HEK293 (cell line): ENCODE results near the gene MSMP.

Experiments
- CTCF ChIA-PET: fragments of 350-600 bp; formaldehyde crosslinking; extraction: SDS; loops from one replicate; lab custom pipeline; 2021; ENCODE audit warnings: antibody characterized with exemption; lab: Yijun Ruan, JAX
- POLR2A ChIA-PET: fragments of 300-600 bp; formaldehyde crosslinking; extraction: SDS; loops from one replicate; lab custom pipeline; 2020; ENCODE audit warnings: antibody characterized with exemption, inconsistent platforms; lab: Yijun Ruan, JAX
- H3K27ac ChIP-seq: fragments of 200-500 bp; sonication (Bioruptor generic); 2 replicates; pipeline ENCODE4 v1.5.1; 2014; ENCODE audit warnings: low read depth, low read length, control low read depth, inconsistent platforms; ENCODE audit errors: extremely low read depth
- H3K36me3 ChIP-seq, 2 experiments: fragments of 200-500 bp in 1 of 2; sonication (Bioruptor generic) in 1 of 2; 1 replicate in 1 of 2; 2 replicates in 1 of 2; pipeline ENCODE4 v1.5.1; 2014 to 2017; ENCODE audit warnings: inconsistent platforms in 2 of 2, low read length in 2 of 2; ENCODE audit not compliant: control insufficient read depth in 2 of 2, insufficient read depth in 1 of 2
- H3K4me1 ChIP-seq: fragments of 200-500 bp; sonication (Bioruptor generic); 2 replicates; pipeline ENCODE4 v1.5.1; 2014; ENCODE audit warnings: mild to moderate bottlenecking, low read length, inconsistent platforms; ENCODE audit not compliant: control insufficient read depth, insufficient read depth
- H3K4me3 ChIP-seq: 2 replicates; pipeline ENCODE4 v1.5.1; 2011; ENCODE audit warnings: low read depth, mild to moderate bottlenecking, control low read depth, low read length, moderate library complexity
- H3K9me3 ChIP-seq: fragments of 200-500 bp; sonication (Bioruptor generic); 2 replicates; pipeline ENCODE4 v1.5.1; 2014; ENCODE audit warnings: low read depth, low read length, inconsistent platforms; ENCODE audit not compliant: control insufficient read depth, insufficient read depth
- EGR2 ChIP-seq: fragments of 450-650 bp; formaldehyde crosslinking; IDR thresholded peaks from 2 replicates; pipeline ENCODE4 v1.5.1; 2016; ENCODE audit warnings: low read depth, missing biosample characterization, missing genetic modification characterization
- GLIS2 ChIP-seq: fragments of 450-650 bp; formaldehyde crosslinking; IDR thresholded peaks from 2 replicates; pipeline ENCODE4 v1.5.1; 2016; ENCODE audit warnings: missing biosample characterization, missing genetic modification characterization
- IKZF3 ChIP-seq: fragments of 450-650 bp; IDR thresholded peaks from 2 replicates; pipeline ENCODE4 v1.5.0; 2018; ENCODE audit warnings: missing biosample characterization, mild to moderate bottlenecking, missing genetic modification characterization, moderate library complexity
- MEIS1 ChIP-seq: sonication (generic); formaldehyde crosslinking; IDR thresholded peaks from 2 replicates; pipeline ENCODE4 v1.8.1; 2022; ENCODE audit warnings: missing genetic modification reagents, mild to moderate bottlenecking, borderline replicate concordance
- MZF1 ChIP-seq: fragments of 450-650 bp; formaldehyde crosslinking; IDR thresholded peaks from 2 replicates; pipeline ENCODE4 v1.5.1; 2017; ENCODE audit warnings: missing biosample characterization, missing genetic modification characterization, borderline replicate concordance
- SP2 ChIP-seq: fragments of 450-650 bp; formaldehyde crosslinking; IDR thresholded peaks from 2 replicates; pipeline ENCODE4 v1.5.1; 2016; ENCODE audit warnings: missing biosample characterization, missing genetic modification characterization
- TRIM28 ChIP-seq: IDR thresholded peaks from 2 replicates; pipeline ENCODE4 v1.6.1; 2011; ENCODE audit warnings: low read length, control low read depth, borderline replicate concordance
- ZNF10 ChIP-seq: fragments of 450-650 bp; formaldehyde crosslinking; IDR thresholded peaks from 2 replicates; pipeline ENCODE4 v1.5.1; 2017; ENCODE audit warnings: missing biosample characterization, missing genetic modification characterization
- ZNF132 ChIP-seq: fragments of 450-650 bp; formaldehyde crosslinking; IDR thresholded peaks from 2 replicates; pipeline ENCODE4 v1.5.1; 2017; ENCODE audit warnings: missing biosample characterization, missing genetic modification characterization, borderline replicate concordance
- ZNF175 ChIP-seq: fragments of 450-650 bp; formaldehyde crosslinking; IDR thresholded peaks from 2 replicates; pipeline ENCODE4 v1.5.1; 2016; ENCODE audit warnings: missing biosample characterization, missing genetic modification characterization
- ZNF184 ChIP-seq: fragments of 450-650 bp; IDR thresholded peaks from 2 replicates; pipeline ENCODE4 v1.5.1; 2018; ENCODE audit warnings: missing biosample characterization, mild to moderate bottlenecking, missing genetic modification characterization
- ZNF292 ChIP-seq: fragments of 450-650 bp; formaldehyde crosslinking; IDR thresholded peaks from 2 replicates; pipeline ENCODE4 v1.5.1; 2016; ENCODE audit warnings: low read depth, missing biosample characterization, missing genetic modification characterization, borderline replicate concordance
- ZNF335 ChIP-seq: fragments of 450-650 bp; formaldehyde crosslinking; conservative IDR thresholded peaks from 2 replicates; pipeline ENCODE4 v1.5.1; 2016; ENCODE audit warnings: missing biosample characterization, missing genetic modification characterization
- ZNF341 ChIP-seq: fragments of 450-650 bp; formaldehyde crosslinking; IDR thresholded peaks from 2 replicates; pipeline ENCODE4; 2016; ENCODE audit warnings: low read depth, missing biosample characterization, missing genetic modification characterization
- ZNF549 ChIP-seq: fragments of 450-650 bp; IDR thresholded peaks from 2 replicates; pipeline ENCODE4 v1.5.1; 2018; ENCODE audit warnings: missing biosample characterization, missing genetic modification characterization, mild to moderate bottlenecking, inconsistent platforms, moderate library complexity
- ZNF555 ChIP-seq: fragments of 450-650 bp; formaldehyde crosslinking; conservative IDR thresholded peaks from 2 replicates; pipeline ENCODE4 v1.5.1; 2017; ENCODE audit warnings: missing biosample characterization, mild to moderate bottlenecking, missing genetic modification characterization, inconsistent platforms
- ZNF639 ChIP-seq: fragments of 450-650 bp; formaldehyde crosslinking; IDR thresholded peaks from 2 replicates; pipeline ENCODE4 v1.5.1; 2016; ENCODE audit warnings: missing biosample characterization, missing genetic modification characterization
- ZNF658 ChIP-seq: fragments of 450-650 bp; formaldehyde crosslinking; IDR thresholded peaks from 2 replicates; pipeline ENCODE4; 2016; ENCODE audit warnings: missing biosample characterization, missing genetic modification characterization
- ZNF777 ChIP-seq: fragments of 450-650 bp; formaldehyde crosslinking; IDR thresholded peaks from 2 replicates; pipeline ENCODE4 v1.5.1; 2017; ENCODE audit warnings: missing biosample characterization, missing genetic modification characterization, borderline replicate concordance
- ZNF791 ChIP-seq: fragments of 450-650 bp; formaldehyde crosslinking; IDR thresholded peaks from 2 replicates; pipeline ENCODE4 v1.5.1; 2016; ENCODE audit warnings: missing biosample characterization, missing genetic modification characterization
- TF ChIP-seq, protein P1 (sequence below): fragments of 450-650 bp; formaldehyde crosslinking; IDR thresholded peaks from 2 replicates; pipeline ENCODE4; 2016; ENCODE audit warnings: missing biosample characterization, missing genetic modification characterization

The MSMP gene

DNA sequence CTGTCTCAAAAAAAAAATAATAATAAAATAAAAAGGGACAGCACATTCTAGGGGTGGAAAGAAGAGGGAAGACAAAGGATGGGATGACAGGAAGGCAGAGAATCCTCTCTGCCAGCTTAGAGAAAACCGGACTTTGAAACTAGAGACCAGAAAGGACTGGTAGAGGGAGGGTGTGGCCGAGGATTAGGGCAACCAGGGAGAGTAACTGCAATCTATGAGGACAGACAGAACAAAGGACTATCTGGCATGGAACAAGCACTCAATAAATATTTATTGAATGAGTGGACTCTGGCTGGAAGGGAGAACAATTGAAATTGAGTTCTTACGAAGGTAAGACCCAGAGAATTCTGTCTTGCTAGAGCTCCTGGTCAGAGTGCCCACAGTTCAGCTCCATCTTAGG lies 7.5 kb downstream of the MSMP start:
- Histone ChIP-seq H3K9me3 (no peaks in the 10 kb centered on the region), H3K27ac (no peak overlapping the region), H3K4me3 (peak overlapping the region; percentile 77; the same call in 1 of the 2 replicates), H3K4me1 (no peaks in the 10 kb centered on the region; the same call in 1 of the 2 replicates), H3K36me3 (peaks cover 9 to 65% of the 10 kb centered on the region in 2 experiments; a peak in 2 of 3 replicates)
- CTCF ChIA-PET, result interaction anchor here (0.6 to 5.6 kb wide), 6 partner anchors 11 to 178 kb away, joined by 3 to 51 read pairs (median 4); partner anchors contain the start of genes CREB3 and TLN1
- POLR2A ChIA-PET, result interaction anchor here (3.2 to 6.2 kb wide), 3 partner anchors 10 to 15 kb away, joined by 21 to 73 read pairs (median 57); partner anchors contain the start of genes CREB3 and TLN1
- TF ChIP-seq SP2 (tag by site-specific recombination), result no peak
- no peak for TF ChIP-seq ZNF132 (tag by site-specific recombination)
- TF ChIP-seq ZNF658 (tag by site-specific recombination), result no peak
- no peak for TF ChIP-seq MZF1 (tag by site-specific recombination)

GRCh38 chr9:35745569-35745968 lies 8.5 kb downstream of the MSMP start:
- no peak overlapping the region for H3K4me3 ChIP-seq
- H3K9me3 ChIP-seq, result no peaks in the 10 kb centered on the region
- no peaks in the 10 kb centered on the region; the same call in 1 of the 2 replicates for H3K4me1 ChIP-seq
- POLR2A ChIA-PET, result interaction anchor here (5.5 to 6.2 kb wide), 2 partner anchors 9 to 14 kb away, joined by 57 to 73 read pairs; partner anchors contain the start of genes CREB3 and TLN1
- TF ChIP-seq ZNF184 (tag by site-specific recombination) (no peak), ZNF335 (tag by site-specific recombination) (0 out of 2 replicates have a peak, but pooled peaks have one; percentile 27)
- CTCF ChIA-PET, result interaction anchor here (0.7 to 5.6 kb wide), 7 partner anchors 10 to 68 kb away, joined by 3 to 51 read pairs (median 6); partner anchors contain the start of genes CREB3 and TLN1
- peaks cover 9 to 65% of the 10 kb centered on the region in 2 experiments; a peak in 2 of 3 replicates for H3K36me3 ChIP-seq
- no peak overlapping the region for H3K27ac ChIP-seq

DNA sequence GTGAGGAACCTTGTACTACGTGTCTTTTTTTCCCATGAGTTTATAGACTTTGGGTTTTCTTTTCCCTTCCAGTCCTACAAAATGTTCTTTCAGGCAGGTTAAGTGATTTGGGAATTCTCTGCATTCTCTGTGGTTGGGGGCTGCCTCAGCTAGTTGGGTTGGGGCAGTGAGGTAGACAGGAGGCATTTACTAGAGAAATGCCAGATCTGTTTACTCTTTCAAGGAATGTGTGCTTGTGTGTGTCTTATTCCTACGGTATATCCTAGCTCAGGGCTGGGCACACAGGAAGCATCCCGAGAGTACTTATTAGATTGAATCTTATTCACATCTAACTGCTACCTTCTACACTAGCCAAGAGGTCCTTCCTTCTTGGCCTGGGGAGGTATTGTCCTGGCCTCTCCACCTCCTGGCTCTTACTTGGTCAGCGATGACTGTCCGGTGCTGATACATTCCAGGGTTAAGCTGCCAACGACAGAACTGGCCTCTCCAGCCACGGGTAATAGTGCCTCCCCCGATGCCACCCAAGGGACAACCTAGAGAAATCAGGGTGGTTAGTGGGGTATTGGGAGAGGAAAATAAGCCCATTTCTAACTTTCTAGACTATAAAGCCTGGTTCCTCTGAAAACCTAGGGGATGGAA lies 10.1 kb downstream of the MSMP start:
- POLR2A ChIA-PET, result interaction anchor here (1.5 to 6.2 kb wide), 3 partner anchors 7 to 12 kb away, joined by 3 to 57 read pairs (median 8); partner anchors contain the start of genes CREB3 and TLN1
- Histone ChIP-seq H3K27ac (no peak overlapping the region), H3K36me3 (peaks cover 11 to 75% of the 10 kb centered on the region in 2 experiments; a peak in 2 of 3 replicates), H3K4me1 (no peaks in the 10 kb centered on the region; the same call in 1 of the 2 replicates), H3K9me3 (no peaks in the 10 kb centered on the region), H3K4me3 (no peak overlapping the region)
- CTCF ChIA-PET, result interaction anchor here (0.6 to 5.6 kb wide), 7 partner anchors 9 to 165 kb away, joined by 3 to 51 read pairs (median 6); partner anchors contain the start of genes CREB3 and TLN1
- no peak for TF ChIP-seq ZNF292
- TF ChIP-seq ZNF555, result no peak
- TF ChIP-seq ZNF777 (tag by site-specific recombination), result no peak
- TF ChIP-seq ZNF549, result no peak
- TF ChIP-seq ZNF175 (tag by site-specific recombination), result no peak
- no peak for TF ChIP-seq GLIS2 (tag by site-specific recombination)
- no peak for TF ChIP-seq ZNF10 (tag by site-specific recombination)
- TF ChIP-seq, protein P1, sequence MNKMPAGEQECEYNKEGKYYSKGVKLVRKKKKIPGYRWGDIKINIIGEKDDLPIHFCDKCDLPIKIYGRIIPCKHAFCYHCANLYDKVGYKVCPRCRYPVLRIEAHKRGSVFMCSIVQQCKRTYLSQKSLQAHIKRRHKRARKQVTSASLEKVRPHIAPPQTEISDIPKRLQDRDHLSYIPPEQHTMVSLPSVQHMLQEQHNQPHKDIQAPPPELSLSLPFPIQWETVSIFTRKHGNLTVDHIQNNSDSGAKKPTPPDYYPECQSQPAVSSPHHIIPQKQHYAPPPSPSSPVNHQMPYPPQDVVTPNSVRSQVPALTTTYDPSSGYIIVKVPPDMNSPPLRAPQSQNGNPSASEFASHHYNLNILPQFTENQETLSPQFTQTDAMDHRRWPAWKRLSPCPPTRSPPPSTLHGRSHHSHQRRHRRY (tag by site-specific recombination), result no peak
- TF ChIP-seq TRIM28, result no peak
- no peak for TF ChIP-seq ZNF791 (tag by site-specific recombination)
- TF ChIP-seq ZNF639, result no peak
- no peak for TF ChIP-seq EGR2 (tag by site-specific recombination)
- no peak for TF ChIP-seq IKZF3
- no peak for TF ChIP-seq MEIS1
- TF ChIP-seq ZNF341 (tag by site-specific recombination), result no peak
